PC-9 (cell line): ENCODE results near the gene SKI. TPM values are rescaled to one million over a fixed set of nuclear protein-coding genes. Genes with fewer than 3 reads are reported as not detected.

Source experiments
- BruUV-seq: library from RNA; stranded (reverse); fragments of 400-500 nt; replicated peaks from 2 replicates; lab custom pipeline; 2021; lab: Mats Ljungman, UMichigan
- CTCF ChIA-PET: fragments of 300-600 bp; sonication (Branson Sonifier 250); formaldehyde crosslinking; loops from one replicate; lab custom pipeline; 2022; ENCODE audit warnings: antibody characterized with exemption; lab: Charles Lee
- POLR2A ChIA-PET: fragments of 300-600 bp; sonication (Branson Sonifier 250); formaldehyde crosslinking; loops from one replicate; lab custom pipeline; 2022; ENCODE audit warnings: antibody characterized with exemption; ENCODE audit not compliant: unreplicated experiment; lab: Charles Lee
- DNase-seq, 2 experiments: peaks; one replicate each; pipeline versions ENCODE4 v3.0.0 to v3.0.0-alpha.2; 2015 to 2022; ENCODE audit warnings: mixed read lengths in 1 of 2
- H2AFZ ChIP-seq: fragments of 200-600 bp; sonication (generic); 2 replicates; pipeline ENCODE4 v1.8.1; 2017; ENCODE audit warnings: antibody characterized with exemption
- H3F3A ChIP-seq: fragments of 200-600 bp; sonication (generic); 2 replicates; pipeline ENCODE4 v1.8.1; 2017; ENCODE audit warnings: antibody characterized with exemption, mild to moderate bottlenecking, low read depth; ENCODE audit not compliant: insufficient read depth
- H3K27ac ChIP-seq: fragments of 200-600 bp; sonication (generic); 2 replicates; pipeline ENCODE4 v1.6.1; 2016; ENCODE audit warnings: mixed run types
- H3K27me3 ChIP-seq: fragments of 200-600 bp; sonication (generic); 2 replicates; pipeline ENCODE4 v1.6.1; 2016; ENCODE audit warnings: low read depth, mixed run types; ENCODE audit not compliant: insufficient read depth
- H3K36me3 ChIP-seq: fragments of 200-600 bp; sonication (generic); 2 replicates; pipeline ENCODE4 v1.6.1; 2016; ENCODE audit warnings: low read depth, mixed run types
- H3K4me1 ChIP-seq: fragments of 200-600 bp; sonication (generic); replicated peaks from 2 replicates; pipeline ENCODE4 v1.6.1; 2016; ENCODE audit warnings: mixed run types; ENCODE audit not compliant: insufficient read depth
- H3K4me2 ChIP-seq: fragments of 200-600 bp; sonication (generic); 2 replicates; pipeline ENCODE4 v1.6.1; 2017; ENCODE audit warnings: mixed run types
- H3K4me3 ChIP-seq: fragments of 200-600 bp; sonication (generic); 2 replicates; pipeline ENCODE4 v1.6.1; 2016; ENCODE audit warnings: mixed run types
- H3K79me2 ChIP-seq: fragments of 200-600 bp; sonication (generic); 2 replicates; pipeline ENCODE4 v1.6.1; 2017; ENCODE audit warnings: low read depth, mixed run types
- H3K9me2 ChIP-seq: fragments of 200-600 bp; sonication (generic); 2 replicates; pipeline ENCODE4 v1.8.1; 2017; ENCODE audit warnings: mild to moderate bottlenecking; ENCODE audit not compliant: insufficient read depth
- H3K9me3 ChIP-seq: fragments of 200-600 bp; sonication (generic); 2 replicates; pipeline ENCODE4 v1.8.1; 2016; ENCODE audit warnings: low read depth; ENCODE audit not compliant: insufficient read depth
- H4K20me1 ChIP-seq: fragments of 200-600 bp; sonication (generic); 2 replicates; pipeline ENCODE4 v1.8.1; 2017; ENCODE audit not compliant: insufficient read depth
- EZH2 ChIP-seq: fragments of 200-600 bp; sonication (generic); IDR thresholded peaks from 2 replicates; pipeline ENCODE4 v1.8.0; 2017; ENCODE audit warnings: antibody characterized with exemption, low read depth
- intact Hi-C: fragments of 100-400 bp; cut with micrococcal nuclease; formaldehyde crosslinking; loops from one replicate; pipeline ENCODE4 v1.10.0; 2022; ENCODE audit not compliant: unreplicated experiment
- total RNA-seq: library from RNA; stranded (reverse); gene quantifications from 2 replicates; pipeline ENCODE4 v1.2.3, GENCODE V29; 2021
- TF ChIP-seq, protein P1 (sequence below): fragments of 200-600 bp; sonication (generic); conservative IDR thresholded peaks from 2 replicates; pipeline ENCODE4 v1.6.1; 2017; ENCODE audit warnings: mixed run types, antibody characterized with exemption, mild to moderate bottlenecking, moderate library complexity

The SKI gene
- total RNA-seq, 1 experiment from 2014 or later = 36.2 TPM

DNA sequence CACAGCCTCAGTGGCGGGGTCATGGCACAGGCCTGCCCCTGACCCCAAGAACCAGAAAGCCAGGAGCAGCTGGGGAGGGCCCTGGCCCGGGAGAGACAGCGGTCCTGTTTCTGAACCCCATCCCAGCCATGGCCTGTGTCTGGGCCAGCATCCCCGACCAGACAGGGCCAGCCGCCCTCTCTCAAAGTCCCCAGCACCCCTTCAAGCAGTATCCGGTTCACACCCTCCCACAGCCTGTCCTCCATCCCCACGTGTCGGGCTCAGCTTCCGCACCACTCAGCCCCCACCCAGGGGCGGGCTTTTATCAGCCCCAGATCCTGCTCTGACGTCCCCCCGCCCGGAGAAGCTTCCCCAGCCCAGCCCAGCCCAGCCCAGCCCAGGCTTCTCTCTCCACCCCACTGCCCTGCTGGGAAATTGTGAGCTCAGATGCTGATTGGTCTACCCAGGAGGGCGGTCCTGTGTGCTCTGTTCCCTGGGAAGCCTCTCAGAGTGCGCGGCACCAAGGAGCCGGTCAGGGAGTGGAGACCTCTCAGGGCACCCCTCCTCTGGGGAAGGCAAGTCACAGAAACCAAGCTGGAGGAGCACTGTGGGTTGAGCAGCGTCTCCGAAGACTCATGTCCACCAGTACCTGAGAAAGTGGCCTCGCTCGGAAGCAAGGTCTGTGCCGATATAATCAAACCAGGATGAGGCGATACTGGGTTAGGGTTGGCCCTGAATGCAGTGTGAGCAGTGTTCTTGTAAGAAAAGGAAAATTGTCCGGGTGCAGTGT, 28.9 kb upstream of the SKI start:
- H3F3A ChIP-seq = peaks cover 4% of the 10 kb centered on the region
- H3K4me2 ChIP-seq = peak overlapping the region; percentile 76
- intact Hi-C loops = loop anchor here (1.0 to 10.0 kb wide), 3 partner anchors 33 to 1226 kb away; no protein-coding TSS in a partner anchor
- no peaks in the 10 kb centered on the region for H3K27me3 ChIP-seq
- no peaks in the 10 kb centered on the region for H3K9me3 ChIP-seq
- TF ChIP-seq, protein P1, sequence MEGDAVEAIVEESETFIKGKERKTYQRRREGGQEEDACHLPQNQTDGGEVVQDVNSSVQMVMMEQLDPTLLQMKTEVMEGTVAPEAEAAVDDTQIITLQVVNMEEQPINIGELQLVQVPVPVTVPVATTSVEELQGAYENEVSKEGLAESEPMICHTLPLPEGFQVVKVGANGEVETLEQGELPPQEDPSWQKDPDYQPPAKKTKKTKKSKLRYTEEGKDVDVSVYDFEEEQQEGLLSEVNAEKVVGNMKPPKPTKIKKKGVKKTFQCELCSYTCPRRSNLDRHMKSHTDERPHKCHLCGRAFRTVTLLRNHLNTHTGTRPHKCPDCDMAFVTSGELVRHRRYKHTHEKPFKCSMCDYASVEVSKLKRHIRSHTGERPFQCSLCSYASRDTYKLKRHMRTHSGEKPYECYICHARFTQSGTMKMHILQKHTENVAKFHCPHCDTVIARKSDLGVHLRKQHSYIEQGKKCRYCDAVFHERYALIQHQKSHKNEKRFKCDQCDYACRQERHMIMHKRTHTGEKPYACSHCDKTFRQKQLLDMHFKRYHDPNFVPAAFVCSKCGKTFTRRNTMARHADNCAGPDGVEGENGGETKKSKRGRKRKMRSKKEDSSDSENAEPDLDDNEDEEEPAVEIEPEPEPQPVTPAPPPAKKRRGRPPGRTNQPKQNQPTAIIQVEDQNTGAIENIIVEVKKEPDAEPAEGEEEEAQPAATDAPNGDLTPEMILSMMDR = no peak
- TF ChIP-seq EZH2 = no peak
- peak overlapping the region; percentile 78 for H2AFZ ChIP-seq
- H3K9me2 ChIP-seq = no peaks in the 10 kb centered on the region
- no peak overlapping the region for H3K27ac ChIP-seq
- CTCF ChIA-PET = interaction anchor here (0.6 to 1.0 kb wide), 9 partner anchors 9 to 301 kb away, joined by 3 to 17 read pairs (median 5); partner anchors contain the start of genes CFAP74, MORN1 and RER1
- BruUV-seq = TSS peak; percentile 59
- H3K79me2 ChIP-seq = no peaks in the 10 kb centered on the region
- no peaks in the 10 kb centered on the region for H3K36me3 ChIP-seq
- H3K4me1 ChIP-seq = peaks cover 2% of the 10 kb centered on the region; the same call in 1 of the 2 replicates
- H3K4me3 ChIP-seq = peak overlapping the region; percentile 55
- POLR2A ChIA-PET = interaction anchor here (0.5 to 1.0 kb wide), 14 partner anchors 10 to 348 kb away, joined by 3 to 16 read pairs (median 6); partner anchors contain the start of genes MORN1, PANK4 and RER1
- no peaks in the 10 kb centered on the region for H4K20me1 ChIP-seq
- DNase-seq = peak; percentile 74 to 81

- H3K4me1 ChIP-seq = peaks cover 6% of the 10 kb centered on the region; the same call in 1 of the 2 replicates
- H3K4me2 ChIP-seq = peak overlapping the region; percentile 76; the same call in 1 of the 2 replicates
- ChIA-PET CTCF (no interaction called here), POLR2A (no interaction called here)
- H2AFZ ChIP-seq = no peak overlapping the region
- H3F3A ChIP-seq = peaks cover 4% of the 10 kb centered on the region
- H3K36me3 ChIP-seq = no peaks in the 10 kb centered on the region
- no peaks in the 10 kb centered on the region for H4K20me1 ChIP-seq
- H3K27ac ChIP-seq = no peak overlapping the region
- intact Hi-C loops = no loop called here
- no peaks in the 10 kb centered on the region for H3K79me2 ChIP-seq
- H3K4me3 ChIP-seq = no peak overlapping the region
- H3K9me2 ChIP-seq = no peaks in the 10 kb centered on the region
- TF ChIP-seq, protein P1 = no peak
- no peak for TF ChIP-seq EZH2
- no peak for DNase-seq
- BruUV-seq = no TSS peak
- no peaks in the 10 kb centered on the region for H3K27me3 ChIP-seq
- H3K9me3 ChIP-seq = no peaks in the 10 kb centered on the region
These were observed 27.7 kb upstream of the SKI start for GRCh38 chr1:2200308-2200943.

DNA sequence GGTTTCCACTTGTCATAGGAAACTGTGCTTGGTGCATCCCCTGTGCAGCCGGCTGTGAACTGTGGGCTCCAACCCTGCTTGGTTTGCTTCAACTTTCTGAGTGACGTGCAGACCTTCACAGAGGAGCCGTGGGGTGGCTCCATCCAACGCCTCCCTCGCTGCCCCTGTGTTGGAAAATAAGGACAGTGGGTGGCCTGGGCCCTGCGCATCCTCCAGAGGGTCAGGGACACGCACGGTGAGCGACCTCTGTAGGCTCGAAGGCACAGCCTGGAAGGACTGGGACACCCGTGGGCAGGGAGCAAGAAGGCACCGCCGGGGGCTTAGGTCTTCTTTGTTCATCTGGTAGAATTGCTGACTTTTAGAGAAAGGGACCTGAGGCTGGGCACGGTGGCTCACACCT, 27.1 kb upstream of the SKI start:
- Histone ChIP-seq H3K9me3 (no peaks in the 10 kb centered on the region), H3K9me2 (no peaks in the 10 kb centered on the region), H3K4me1 (peaks cover 11% of the 10 kb centered on the region; the same call in 1 of the 2 replicates), H3K36me3 (no peaks in the 10 kb centered on the region), H3K4me3 (no peak overlapping the region), H4K20me1 (no peaks in the 10 kb centered on the region), H3K27me3 (no peaks in the 10 kb centered on the region), H3F3A (peaks cover 6% of the 10 kb centered on the region), H3K79me2 (no peaks in the 10 kb centered on the region), H2AFZ (no peak overlapping the region), H3K27ac (no peak overlapping the region), H3K4me2 (no peak overlapping the region)
- TF ChIP-seq EZH2 = no peak
- TF ChIP-seq, protein P1 = no peak
- no TSS peak for BruUV-seq
- POLR2A ChIA-PET = no interaction called here
- DNase-seq = no peak
- CTCF ChIA-PET = no interaction called here
- intact Hi-C loops = no loop called here
